HG02943 (cell line): ENCODE measurements around the gene PCK1.

Source experiments
- ATAC-seq: cut with Tn5 transposase; IDR thresholded peaks from one replicate; pipeline ENCODE4 v1.9.1; 2021; ENCODE audit warnings: mild to moderate bottlenecking, low read depth, moderate library complexity; ENCODE audit not compliant: unreplicated experiment

The PCK1 gene

GRCh38 chr20:57587278-57587988 is 26.5 kb downstream of the PCK1 start:
- ATAC-seq = no peak

GRCh38 chr20:57587989-57588377 is 27.1 kb downstream of the PCK1 start:
- no peak for ATAC-seq

DNA sequence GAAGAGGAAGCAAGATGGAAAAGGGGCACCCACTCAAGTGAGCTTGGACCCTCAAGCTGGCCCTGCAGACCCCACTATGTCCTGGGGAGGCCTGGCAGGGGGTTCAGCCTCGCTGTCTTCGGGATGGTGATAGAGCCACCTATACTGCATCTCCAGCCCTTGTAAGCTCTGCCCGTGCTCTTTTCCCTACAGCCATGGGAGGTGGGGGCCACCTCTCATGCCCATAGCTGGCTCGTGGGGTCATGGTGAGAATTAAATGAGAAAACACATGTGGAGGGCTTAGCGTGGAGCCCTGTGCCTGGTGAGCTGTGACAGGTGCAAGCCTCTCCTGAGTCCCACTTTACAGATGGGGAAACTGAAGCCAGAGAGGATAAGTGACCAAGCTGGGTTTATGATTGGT is 27.7 kb downstream of the PCK1 start:
- no peak for ATAC-seq

DNA sequence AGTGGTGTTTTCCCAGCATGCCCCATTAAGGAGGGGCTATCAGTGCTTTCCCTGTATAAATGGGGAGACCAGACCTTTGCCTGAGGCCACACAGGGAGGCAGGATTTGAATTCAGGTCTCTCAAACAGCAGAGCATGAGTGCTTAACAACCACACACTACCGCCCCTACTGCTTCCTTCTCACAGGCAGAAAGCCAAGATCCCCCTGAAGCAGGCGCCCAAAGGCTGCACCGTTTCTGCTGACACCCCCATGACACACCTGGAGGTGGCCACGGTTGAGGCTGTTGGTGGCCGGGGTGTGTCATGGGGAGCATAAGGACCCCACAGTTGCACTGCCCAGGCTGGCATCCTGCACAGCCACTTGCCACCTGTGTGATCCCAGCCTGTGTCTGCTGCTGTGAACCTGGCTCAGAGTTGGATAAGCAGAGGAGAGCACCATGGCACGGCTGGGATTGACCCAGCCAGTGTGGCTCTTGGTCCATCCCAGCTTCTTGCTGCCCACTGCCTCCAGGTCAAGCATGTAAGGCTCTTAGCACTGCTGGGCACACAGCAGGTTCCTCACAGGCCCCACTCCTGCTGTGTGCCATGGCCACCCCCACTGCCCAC is 28.3 kb downstream of the PCK1 start:
- ATAC-seq = no peak

GRCh38 chr20:57589728-57590484 is 29.0 kb downstream of the PCK1 start:
- no peak for ATAC-seq

- ATAC-seq = no peak
Measured at GRCh38 chr20:57590485-57591288, 29.8 kb downstream of the PCK1 start.

- no peak for ATAC-seq
Measured at GRCh38 chr20:57591289-57592229, 30.6 kb downstream of the PCK1 start.

GRCh38 chr20:57592263-57593092 is 31.6 kb downstream of the PCK1 start:
- ATAC-seq = no peak

DNA sequence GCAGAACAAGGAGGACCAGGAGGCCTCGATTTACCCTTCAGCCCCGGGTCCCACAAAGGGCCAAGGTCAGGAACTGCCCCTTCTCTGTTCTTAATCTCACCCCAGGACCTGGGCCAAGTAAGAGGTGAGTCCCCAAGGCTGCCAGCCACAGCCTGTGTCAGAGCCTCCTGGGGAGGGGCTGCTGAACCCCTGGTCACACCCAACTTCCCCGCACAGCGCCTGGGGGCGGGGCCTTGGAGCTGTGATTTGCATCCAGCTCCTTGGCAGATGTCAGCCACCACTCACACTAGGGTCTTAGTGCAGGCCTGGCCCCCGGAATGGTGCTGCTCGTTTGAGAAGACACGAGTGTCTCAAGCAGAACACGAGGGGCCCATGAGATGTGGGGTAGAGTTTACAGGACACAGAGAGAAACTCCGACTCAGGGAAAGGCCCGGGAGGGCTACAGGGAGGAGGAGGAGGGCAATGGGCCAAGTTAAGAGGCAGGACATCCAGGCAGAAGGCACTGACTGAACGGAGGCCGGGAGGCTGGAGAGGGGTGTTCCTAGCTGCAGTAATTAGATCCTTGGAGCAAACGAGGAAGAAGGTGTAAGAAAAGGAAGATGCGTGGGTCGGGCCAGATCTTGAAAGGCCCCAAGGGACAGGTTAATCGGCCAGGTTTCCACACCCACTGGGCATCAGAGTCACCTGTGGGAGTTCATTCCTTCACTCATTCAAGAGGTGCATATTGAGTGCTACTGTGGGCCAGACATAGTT is 32.4 kb downstream of the PCK1 start:
- ATAC-seq = no peak

- no peak for ATAC-seq
Measured at GRCh38 chr20:57594092-57594951, 33.4 kb downstream of the PCK1 start.

DNA sequence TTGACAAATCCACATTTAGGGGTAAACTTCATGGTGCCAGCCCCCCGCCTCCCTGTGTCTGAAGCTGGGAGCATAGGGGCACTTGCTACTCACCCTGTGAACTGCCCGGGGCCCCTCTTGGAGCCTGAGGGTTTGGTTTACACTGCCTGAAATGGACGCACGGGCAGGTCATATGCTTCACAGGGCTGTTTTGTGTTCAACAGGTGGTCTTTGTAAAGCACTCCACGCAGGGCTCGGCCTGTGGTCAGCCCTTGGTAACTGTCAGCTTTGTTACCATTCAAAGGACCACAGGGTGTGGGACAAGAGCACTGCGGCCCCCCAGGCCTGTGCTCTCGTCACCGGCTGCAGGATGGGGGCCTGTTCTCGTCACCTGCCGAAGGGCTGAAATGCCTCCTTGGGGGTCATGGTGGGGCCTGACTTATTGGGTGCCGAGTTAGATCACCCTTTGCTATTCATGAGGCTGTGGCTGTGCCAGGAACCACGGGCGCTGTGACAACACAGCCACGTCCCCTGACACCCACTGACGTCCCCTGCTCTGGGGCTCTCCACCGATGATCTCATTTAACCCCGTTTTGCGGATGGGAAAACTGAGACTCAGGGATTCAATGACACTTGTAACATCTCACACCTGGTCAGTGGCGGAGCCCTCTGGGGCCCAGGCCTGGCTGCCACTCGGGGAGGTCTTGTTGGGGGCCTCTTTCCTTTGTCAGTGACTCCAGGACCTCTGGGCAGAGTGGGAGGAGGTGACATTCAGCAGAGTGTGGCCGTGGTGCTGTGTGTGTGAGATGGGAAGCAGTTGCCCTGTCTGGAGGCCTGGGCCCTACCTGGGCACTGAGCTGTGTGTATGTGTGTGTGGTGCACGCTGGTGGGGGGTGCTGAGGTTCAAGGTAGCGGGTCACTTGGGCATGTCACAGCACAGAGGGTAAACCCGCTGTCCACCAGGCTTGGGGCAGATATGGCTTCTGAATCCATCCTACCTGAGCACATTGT is 34.4 kb downstream of the PCK1 start:
- ATAC-seq = no peak

- no peak for ATAC-seq
Measured at GRCh38 chr20:57596358-57596757, 35.4 kb downstream of the PCK1 start.

- ATAC-seq = no peak
Measured at GRCh38 chr20:57596998-57597939, 36.4 kb downstream of the PCK1 start.

GRCh38 chr20:57598060-57598459 is 37.1 kb downstream of the PCK1 start:
- ATAC-seq = no peak

DNA sequence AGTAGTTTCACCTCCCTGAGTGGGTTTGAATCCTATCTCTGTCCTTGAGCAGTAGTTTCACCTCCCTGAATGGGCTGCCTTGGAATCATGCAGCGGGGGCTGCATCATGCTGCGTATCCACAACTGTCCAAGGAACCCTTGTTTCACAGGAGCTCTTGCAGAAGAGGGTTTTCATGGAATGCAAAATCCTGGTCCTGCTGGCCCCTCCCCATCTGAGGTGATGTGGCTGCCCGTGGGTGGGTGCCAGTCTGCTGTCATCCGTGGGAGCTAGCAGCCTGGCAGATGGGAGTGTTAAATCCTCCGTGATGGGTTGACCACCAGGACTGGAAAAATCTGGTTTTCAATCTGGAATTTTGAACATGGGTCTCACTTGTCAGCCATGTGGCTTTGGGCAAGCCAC is 37.6 kb downstream of the PCK1 start:
- no peak for ATAC-seq
